Progenitor cell of endocrine pancreas (in vitro differentiated cells): ENCODE data around the gene FBXL20. TPM values are rescaled to one million over a fixed set of nuclear protein-coding genes. Genes with fewer than 3 reads are reported as not detected.
"Not testable (repeated sequence)": the region's sequence is repeated elsewhere in the genome, so short reads cannot be mapped to it uniquely, and the experiment has no call there.

ENCODE experiments used
- DNase-seq: peaks from one replicate; pipeline ENCODE4 v3.0.0; 2021; ENCODE audit warnings: low spot score; ENCODE audit not compliant: unreplicated experiment
- H3K27ac Mint-ChIP-seq: 2 replicates; pipeline ENCODE4 v1.8.0; 2021; ENCODE audit warnings: mild to moderate bottlenecking, moderate library complexity, mixed read lengths
- H3K27me3 Mint-ChIP-seq: 2 replicates; pipeline ENCODE4 v1.8.0; 2021; ENCODE audit warnings: mixed read lengths
- H3K36me3 Mint-ChIP-seq: 2 replicates; pipeline ENCODE4 v1.8.0; 2022; ENCODE audit warnings: mixed read lengths; ENCODE audit not compliant: insufficient read depth
- H3K4me1 Mint-ChIP-seq: 2 replicates; pipeline ENCODE4 v1.8.0; 2021; ENCODE audit warnings: low read depth, mixed read lengths
- H3K4me3 Mint-ChIP-seq: 2 replicates; pipeline ENCODE4 v1.8.0; 2021; ENCODE audit warnings: low read depth, mild to moderate bottlenecking, moderate library complexity, mixed read lengths
- H3K9me3 Mint-ChIP-seq: 2 replicates; pipeline ENCODE4 v1.8.0; 2021; ENCODE audit warnings: low read depth, mixed read lengths
- CTCF ChIP-seq: fragments of 200-600 bp; sonication (generic); IDR thresholded peaks from one replicate; pipeline ENCODE4 v1.5.0; 2021; ENCODE audit warnings: antibody characterized with exemption, mild to moderate bottlenecking; ENCODE audit not compliant: unreplicated experiment
- total RNA-seq: library from RNA; stranded (reverse); gene quantifications from 2 replicates; pipeline ENCODE4 v1.2.1, GENCODE V29; 2021

Gene FBXL20
- total RNA-seq, 1 donor from 2014 or later = 26.8 TPM

- H3K4me1 Mint-ChIP-seq = no peaks in the 10 kb centered on the region
- no peaks in the 10 kb centered on the region for H3K27me3 Mint-ChIP-seq
- no peak overlapping the region for H3K27ac Mint-ChIP-seq
- no peak overlapping the region for H3K4me3 Mint-ChIP-seq
- peaks cover 25% of the 10 kb centered on the region for H3K36me3 Mint-ChIP-seq
- no peaks in the 10 kb centered on the region for H3K9me3 Mint-ChIP-seq
- TF ChIP-seq CTCF = no peak
- DNase-seq = no peak
Observed at GRCh38 chr17:39443326-39443725, 41.9 kb upstream of the FBXL20 start.

- peaks cover 21% of the 10 kb centered on the region for H3K36me3 Mint-ChIP-seq
- not testable (repeated sequence) for H3K9me3 Mint-ChIP-seq, H3K27me3 Mint-ChIP-seq, H3K4me1 Mint-ChIP-seq, DNase-seq, H3K27ac Mint-ChIP-seq, H3K4me3 Mint-ChIP-seq
Observed at GRCh38 chr17:39439868-39440267, 38.4 kb upstream of the FBXL20 start.

GRCh38 chr17:39429600-39429999 lies 28.2 kb upstream of the FBXL20 start:
- Mint-ChIP-seq H3K27ac (no peak overlapping the region), H3K27me3 (no peaks in the 10 kb centered on the region), H3K4me3 (no peak overlapping the region), H3K36me3 (peaks cover 22% of the 10 kb centered on the region), H3K4me1 (no peaks in the 10 kb centered on the region), H3K9me3 (no peaks in the 10 kb centered on the region)
- TF ChIP-seq CTCF = no peak
- DNase-seq = no peak

GRCh38 chr17:39416141-39416540 lies 14.7 kb upstream of the FBXL20 start:
- Mint-ChIP-seq H3K4me1 (no peaks in the 10 kb centered on the region), H3K36me3 (peaks cover 23% of the 10 kb centered on the region), H3K9me3 (no peaks in the 10 kb centered on the region), H3K4me3 (no peak overlapping the region), H3K27me3 (no peaks in the 10 kb centered on the region), H3K27ac (no peak overlapping the region)
- DNase-seq = no peak
- TF ChIP-seq CTCF = no peak

- no peak for DNase-seq
- H3K27ac Mint-ChIP-seq = no peak overlapping the region
- no peaks in the 10 kb centered on the region for H3K4me1 Mint-ChIP-seq
- no peak for TF ChIP-seq CTCF
- peaks cover 29% of the 10 kb centered on the region for H3K36me3 Mint-ChIP-seq
- no peaks in the 10 kb centered on the region for H3K27me3 Mint-ChIP-seq
- H3K4me3 Mint-ChIP-seq = no peak overlapping the region
- H3K9me3 Mint-ChIP-seq = no peaks in the 10 kb centered on the region
Observed at GRCh38 chr17:39410279-39410678, 8.9 kb upstream of the FBXL20 start.

GRCh38 chr17:39408360-39408759 lies 6.9 kb upstream of the FBXL20 start:
- Mint-ChIP-seq H3K9me3 (no peaks in the 10 kb centered on the region), H3K27ac (peak overlapping the region; percentile 35), H3K4me1 (no peaks in the 10 kb centered on the region), H3K36me3 (peaks cover 20% of the 10 kb centered on the region), H3K27me3 (no peaks in the 10 kb centered on the region), H3K4me3 (no peak overlapping the region)
- no peak for TF ChIP-seq CTCF
- no peak for DNase-seq
